ENCODE measurements around the gene CPHXL2.

CPHXL2 gene

DNA sequence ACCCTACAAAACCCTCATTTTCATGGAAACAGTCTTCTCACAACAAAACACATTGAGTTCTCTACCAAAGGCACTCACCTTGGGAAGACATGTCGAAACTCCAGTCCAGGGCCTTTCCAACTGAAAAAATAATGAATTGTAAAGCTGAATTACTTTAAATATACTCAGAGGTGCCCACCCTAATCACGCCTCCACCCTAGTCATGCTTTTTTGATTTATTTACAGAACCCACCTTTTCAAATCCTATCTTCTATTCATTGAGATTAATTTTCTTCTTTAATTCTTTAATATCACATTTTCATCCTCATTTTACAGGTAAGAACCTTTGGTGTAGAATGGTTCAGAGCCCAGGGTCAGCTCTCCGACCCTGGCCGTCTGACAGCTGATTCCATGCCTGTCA, at the start of gene CPHXL2:
Gene CPHXL2 (minus strand): TSS at position 101 of the 400 bp plus-strand sequence. CDS start 10 bp downstream, at position 91.
- DNase-seq, result no peak

DNA sequence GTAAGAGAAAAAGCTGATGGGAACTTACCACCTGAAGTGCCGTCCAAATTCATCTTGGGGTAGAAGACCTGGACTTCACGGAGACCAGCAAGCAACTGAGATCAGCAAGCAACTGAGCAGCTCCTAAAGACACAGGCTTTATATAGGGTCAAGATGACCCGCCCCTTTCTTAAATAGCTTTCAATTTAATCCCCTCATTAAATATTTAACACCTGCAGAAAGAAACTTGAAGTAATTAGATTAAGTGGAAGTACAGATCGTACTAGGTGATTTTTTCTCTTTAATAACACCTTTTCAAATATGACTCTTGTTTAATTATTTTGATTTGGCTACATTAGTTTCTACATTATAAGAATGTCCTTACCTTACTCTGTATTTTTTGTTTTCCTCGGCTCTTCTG, 49.6 kb upstream of the CPHXL2 start, which contains the start of gene CPHXL:
Gene CPHXL (minus strand): TSS at position 101 of the 400 bp plus-strand sequence. CDS start 48 bp downstream, at position 53.
- DNase-seq, result no peak

DNA sequence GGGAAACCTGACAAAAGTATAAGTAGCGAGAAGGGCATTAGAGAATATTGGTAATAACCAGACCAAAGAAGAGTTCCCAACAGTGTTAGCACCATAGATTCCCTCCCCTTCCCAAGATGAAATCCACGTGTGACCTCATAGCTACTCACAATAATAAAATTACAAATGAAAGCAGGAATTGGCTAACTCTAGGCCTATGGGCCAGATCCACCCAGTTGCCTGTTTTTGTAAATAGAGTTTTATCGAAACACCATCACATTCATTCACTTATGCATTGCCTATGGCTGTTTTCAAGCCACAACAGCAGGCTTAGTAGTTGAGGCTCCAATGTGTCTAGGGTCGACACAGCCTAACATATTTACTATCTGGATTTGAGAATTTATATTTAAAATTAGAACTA, 41.6 kb upstream of the CPHXL2 start:
- no peak for DNase-seq

DNA sequence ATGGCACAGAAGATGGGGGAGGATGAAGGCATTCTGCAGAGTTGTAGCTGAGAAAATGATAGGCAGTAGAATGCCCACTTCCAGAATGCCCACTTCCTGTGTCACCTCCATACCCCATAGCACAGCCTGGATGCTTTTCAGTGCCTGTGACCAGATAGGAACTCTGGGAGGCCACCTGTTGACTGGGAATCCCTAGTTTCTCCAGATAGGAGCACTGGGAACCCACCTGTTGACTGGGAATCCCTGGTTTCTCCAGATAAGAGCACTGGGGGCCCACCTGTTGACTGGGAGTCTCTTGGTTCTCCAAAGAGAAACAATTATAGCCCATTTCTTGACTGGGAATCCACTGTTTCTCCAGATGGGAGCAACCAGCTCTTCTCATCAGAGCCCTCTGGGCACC, 37.9 kb upstream of the CPHXL2 start:
- DNase-seq, result no peak

DNA sequence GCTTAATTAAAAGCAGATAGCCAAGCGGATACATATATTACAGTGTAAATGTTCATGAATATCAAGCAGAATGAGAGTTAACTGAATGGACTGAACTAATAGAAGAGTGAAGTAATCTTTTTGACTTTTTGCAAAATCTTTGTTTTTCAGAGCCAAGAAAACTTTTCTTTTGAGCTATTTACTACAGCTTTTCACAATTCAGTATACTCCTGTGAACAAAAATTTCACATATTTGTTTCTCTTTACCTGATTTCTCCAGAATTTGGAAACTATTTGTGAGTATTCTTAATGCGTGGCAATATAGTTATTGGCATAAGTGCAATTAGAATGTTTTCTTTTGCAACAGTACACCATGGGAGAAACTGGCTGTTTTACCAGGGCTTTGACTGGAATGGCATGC, 33.5 kb upstream of the CPHXL2 start:
- DNase-seq, result no peak

DNA sequence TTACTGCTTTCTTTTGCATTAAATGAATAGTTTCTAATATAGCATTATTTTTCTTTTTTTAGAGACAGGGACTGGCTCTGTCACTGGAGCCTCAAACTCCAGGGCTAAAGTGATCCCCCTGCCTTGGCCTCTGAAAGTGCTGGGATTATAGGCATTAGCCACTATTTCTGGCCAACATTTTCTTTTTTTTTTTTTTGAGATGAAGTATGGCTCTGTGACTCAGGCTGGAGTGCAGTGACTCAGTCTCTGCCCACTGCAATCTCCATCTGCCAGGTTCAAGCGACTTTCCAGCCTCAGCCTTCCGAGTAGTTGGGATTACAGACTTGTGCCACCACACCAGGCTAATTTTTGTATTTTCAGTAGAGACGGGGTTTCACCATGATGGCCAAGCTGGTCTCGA, 26.5 kb upstream of the CPHXL2 start:
- DNase-seq, result no peak

DNA sequence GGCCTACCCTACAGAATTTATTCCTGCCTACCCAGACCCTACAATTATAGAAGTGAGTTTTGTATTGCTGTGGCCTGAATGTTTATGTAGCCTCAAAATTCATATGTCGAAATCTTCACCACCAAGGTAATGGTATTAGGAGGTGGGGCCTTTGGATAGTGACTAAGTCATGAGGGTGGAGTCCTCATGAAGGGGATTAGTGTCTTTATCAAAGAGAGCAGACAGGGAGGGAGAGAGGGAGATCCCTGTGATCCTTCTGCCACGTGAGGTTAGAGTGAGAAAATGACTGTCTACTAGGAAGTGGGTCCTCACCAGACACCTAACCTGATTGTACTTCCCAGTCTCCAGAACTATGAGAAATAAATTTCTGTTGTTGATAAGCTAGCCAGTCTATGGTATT, 25.4 kb upstream of the CPHXL2 start:
- no peak for DNase-seq

DNA sequence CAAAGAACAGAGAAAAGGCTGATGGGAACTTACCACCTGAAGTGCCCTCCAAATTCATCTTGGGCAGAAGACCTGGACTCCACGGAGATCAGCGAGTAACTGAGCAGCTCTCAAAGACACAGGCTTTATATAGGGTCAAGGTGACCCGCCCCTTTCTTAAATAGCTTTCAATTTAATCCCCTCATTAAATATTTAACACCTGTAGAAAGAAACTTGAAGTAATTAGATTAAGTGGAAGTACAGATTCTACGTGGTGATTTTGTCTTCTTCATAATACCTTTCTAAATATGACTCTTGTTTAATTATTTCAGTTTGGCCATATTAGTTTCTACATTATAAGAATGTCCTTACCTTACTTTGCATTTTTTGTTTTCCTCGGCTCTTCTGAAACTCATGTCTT, 24.6 kb upstream of the CPHXL2 start, which contains the start of gene DUXB:
Gene DUXB (minus strand): TSS at position 101 of the 400 bp plus-strand sequence. CDS start 43 bp downstream, at position 58.
- DNase-seq, result no peak

DNA sequence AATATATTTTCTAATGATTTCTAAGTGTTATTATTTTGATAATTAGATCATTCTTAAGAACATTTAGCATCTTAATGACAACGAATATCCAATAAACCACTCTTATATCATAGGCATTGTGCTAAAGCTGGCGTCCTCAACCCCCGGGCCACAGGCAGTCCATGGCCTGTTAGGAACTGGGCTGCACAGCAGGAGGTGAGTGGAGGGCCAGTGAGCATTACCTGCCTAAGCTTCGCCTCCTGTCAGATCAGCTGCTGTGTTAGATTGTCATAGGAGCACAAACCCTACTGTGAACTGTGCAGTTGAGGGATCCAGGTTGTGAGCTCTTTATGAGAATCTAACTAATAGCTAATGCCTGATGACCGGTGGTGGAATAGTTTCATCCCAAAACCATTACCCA, 20.8 kb upstream of the CPHXL2 start:
- no peak for DNase-seq

DNA sequence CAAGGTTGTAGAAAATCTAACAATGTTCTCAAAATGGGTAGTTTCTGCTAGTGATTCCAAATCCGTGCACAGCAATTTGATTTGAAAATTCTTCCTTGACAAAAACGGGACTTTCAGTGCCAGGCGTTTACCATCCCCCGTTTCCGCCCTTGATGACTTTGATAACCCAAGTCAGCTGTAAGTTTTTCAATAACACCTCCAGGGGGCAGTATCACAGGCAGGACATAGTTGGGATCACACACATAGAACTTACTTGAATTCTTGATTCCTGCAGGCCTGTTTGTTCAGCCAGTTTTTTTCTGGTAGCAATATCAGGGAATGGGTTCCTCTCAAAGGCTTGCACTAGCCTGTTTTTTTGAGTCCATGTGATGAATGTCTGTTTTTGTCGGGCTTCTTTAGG, 18.9 kb upstream of the CPHXL2 start:
- DNase-seq, result no peak

DNA sequence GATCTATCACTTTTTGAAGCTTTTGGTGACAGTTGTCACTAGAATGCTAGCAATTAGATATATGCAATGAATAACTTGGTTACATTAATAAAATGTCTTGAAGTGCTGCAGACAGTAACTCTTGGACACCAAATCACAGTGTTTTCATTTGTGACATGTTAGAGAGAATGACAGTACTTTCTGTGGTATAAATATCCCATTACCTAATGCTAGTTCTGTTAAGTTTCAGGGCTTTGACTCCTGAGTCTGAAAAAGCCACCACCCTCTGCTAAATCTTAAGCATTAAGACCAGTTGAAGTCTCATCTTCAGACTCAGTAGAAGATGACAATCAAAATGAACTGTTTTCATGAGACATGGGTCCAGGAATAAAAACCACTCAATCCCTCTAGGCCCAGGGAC, 10.6 kb upstream of the CPHXL2 start:
- DNase-seq, result no peak

DNA sequence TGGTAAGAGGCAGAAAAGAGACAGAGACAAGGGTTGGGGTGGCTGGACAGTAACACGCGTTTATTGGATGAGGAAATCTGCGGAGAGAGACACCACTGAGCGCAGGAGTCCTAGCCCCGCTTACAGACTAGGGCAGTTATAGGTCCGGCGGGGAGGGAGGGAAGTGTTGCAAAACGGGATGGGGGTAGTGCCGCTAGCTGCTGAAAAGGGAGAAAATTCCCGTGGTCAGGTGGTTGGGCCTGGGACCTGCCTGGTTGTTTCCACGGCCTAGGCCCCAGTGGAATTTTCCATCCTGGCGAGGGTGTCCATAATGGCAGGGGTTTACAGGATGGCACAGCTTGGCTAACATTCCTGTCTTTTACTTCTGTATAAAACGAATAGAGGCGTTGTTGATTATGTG, 5.5 kb upstream of the CPHXL2 start:
- no peak for DNase-seq

DNA sequence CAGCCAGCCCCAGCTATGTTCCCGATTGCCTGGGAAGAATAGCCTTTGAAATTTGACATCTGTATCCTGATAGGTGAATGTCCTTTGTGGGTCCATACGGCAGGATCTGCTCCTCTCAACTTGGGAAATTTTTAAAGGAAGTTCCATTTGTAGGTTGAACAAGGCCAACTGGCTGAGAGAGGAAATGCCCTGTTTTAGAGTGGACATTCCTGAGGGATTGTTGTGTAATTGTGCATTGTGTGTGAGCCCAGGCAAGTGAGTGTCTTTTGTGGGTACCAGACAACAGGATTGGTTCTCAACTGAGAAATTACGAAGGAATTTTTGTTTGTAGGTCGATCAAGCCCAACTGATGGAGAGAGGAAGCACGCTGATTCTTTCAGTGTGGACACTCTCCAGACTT, 2.6 kb upstream of the CPHXL2 start:
- no peak for DNase-seq

DNA sequence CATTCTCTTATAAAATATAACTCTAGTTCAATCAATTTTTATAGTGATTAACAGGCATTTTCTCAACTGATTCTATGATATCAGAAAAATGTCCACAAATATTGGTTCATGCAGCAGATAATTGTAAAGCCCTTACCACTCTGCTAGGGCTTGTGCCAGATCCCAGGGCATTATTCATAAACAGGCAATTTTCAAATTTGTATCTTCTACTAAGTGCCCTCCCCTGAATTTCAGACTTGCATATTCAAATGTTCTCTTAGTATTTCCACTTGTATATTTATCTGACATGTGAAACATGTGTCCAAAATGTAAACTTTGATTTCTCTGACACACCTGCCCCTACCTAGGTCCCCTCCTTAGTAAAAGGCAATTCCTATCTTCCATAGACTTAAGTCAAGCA, 9.3 kb downstream of the CPHXL2 start:
- DNase-seq, result no peak

DNA sequence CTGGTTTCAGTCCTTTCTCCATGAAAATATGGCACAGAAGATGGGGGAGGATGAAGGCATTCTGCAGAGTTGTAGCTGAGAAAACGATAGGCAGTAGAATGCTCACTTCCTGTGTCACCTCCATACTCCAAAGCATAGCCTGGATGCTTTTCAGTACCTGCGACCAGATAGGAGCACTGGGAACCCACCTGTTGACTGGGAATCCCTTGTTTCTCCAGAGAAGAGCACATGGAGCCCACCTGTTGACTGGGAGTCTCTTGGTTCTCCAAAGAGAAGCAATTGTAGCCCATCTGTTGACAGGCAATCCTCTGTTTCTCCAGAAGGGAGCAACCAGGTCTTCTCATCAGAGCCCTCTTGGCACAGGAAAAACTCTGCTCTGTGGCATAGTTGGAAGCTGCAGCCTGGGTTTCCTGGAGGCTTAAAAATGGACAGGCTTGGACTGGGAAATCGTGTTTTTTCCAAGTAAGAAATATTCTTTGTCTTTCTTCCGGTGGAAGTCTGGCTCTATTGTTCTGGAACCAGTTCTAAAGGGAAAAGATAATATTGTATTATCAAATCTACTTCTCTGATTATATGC, 16.0 kb downstream of the CPHXL2 start:
- no peak for DNase-seq

DNA sequence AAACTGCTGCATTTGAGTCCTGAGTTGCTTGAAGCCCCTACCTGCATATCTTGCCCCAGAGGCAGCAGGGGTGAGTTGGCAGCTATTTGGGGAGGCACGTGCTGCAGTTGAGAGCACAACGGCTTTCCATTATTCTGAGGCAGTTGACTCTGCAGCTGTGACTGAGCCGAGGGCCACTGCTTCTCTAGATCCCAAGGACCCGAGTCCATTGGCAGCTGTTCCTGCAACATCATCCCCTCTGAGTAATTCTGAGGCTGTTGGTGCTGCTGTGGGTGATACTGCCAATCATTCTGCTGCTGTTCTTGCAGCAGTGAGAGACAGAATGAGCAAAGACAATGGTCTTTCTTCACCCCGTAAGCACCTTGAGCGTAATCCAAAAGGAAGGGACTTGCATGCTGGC, 16.5 kb downstream of the CPHXL2 start:
- DNase-seq, result no peak

DNA sequence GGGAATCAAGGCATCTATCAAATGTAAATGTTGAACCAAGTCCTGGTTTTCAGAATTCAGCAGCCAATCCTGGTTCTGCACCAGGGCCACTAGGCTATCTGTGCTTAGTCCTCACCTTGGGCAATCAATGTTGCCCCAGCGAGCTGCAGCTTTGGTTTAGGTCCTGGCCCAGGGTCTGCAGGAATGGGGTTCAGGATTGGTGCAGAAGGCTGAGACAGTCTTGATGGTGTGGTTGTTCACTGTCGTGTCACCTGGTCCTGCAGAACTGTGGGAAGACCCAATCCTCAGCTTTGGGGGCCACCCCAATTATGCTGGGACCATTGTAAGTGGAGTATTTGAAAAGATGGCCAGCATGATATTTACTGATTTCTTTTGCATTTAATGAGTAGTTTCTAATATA, 18.6 kb downstream of the CPHXL2 start:
- no peak for DNase-seq

DNA sequence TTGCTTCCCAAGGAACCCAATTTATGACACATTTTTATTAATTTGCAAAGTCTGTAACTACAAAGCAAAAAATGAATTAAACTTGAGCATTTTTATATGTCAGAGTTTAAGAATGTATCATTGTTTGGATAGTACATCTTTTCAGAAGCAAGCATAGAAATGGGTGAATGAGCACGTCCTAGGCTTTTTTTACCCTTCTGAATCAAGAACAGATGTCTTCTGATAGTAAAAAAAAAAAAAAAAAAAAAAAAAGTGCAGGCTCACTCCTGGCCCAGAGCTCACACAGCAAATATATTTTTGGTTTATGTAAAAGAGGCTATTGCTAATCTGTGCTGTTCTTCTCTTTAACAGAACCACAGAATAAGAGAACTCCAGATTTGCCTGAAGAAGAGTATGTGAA, 22.9 kb downstream of the CPHXL2 start:
- DNase-seq, result no peak

DNA sequence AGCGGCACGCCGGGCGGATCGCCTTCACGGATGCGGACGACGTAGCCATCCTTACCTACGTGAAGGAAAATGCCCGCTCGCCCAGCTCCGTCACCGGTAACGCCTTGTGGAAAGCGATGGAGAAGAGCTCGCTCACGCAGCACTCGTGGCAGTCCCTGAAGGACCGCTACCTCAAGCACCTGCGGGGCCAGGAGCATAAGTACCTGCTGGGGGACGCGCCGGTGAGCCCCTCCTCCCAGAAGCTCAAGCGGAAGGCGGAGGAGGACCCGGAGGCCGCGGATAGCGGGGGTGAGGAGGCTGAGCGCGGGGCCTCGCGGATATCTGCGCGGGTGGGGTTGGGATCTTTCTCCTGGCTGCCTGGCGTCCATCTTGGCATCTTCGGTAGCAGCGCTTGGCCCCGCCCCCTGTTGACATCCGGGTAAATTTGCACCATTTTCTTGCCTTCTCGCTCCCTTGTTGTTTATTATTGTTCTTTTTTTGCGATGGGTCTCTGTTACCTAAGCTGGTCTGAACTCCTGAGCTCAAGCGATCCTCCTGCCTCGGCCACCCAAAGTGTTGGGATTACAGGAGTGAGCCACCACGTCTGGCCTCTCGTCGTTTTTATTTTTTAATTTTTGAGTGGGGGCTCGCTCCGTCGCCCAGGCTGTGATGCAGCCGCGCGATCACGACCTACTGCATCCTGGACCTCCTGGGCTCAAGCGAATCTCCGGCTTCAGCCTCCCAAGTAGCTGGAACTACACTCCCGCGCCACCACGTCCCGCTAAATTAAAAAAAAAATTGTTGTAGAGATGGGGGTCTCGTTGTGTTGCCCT, 28.3 kb downstream of the CPHXL2 start:
- DNase-seq, result peak; percentile 42

DNA sequence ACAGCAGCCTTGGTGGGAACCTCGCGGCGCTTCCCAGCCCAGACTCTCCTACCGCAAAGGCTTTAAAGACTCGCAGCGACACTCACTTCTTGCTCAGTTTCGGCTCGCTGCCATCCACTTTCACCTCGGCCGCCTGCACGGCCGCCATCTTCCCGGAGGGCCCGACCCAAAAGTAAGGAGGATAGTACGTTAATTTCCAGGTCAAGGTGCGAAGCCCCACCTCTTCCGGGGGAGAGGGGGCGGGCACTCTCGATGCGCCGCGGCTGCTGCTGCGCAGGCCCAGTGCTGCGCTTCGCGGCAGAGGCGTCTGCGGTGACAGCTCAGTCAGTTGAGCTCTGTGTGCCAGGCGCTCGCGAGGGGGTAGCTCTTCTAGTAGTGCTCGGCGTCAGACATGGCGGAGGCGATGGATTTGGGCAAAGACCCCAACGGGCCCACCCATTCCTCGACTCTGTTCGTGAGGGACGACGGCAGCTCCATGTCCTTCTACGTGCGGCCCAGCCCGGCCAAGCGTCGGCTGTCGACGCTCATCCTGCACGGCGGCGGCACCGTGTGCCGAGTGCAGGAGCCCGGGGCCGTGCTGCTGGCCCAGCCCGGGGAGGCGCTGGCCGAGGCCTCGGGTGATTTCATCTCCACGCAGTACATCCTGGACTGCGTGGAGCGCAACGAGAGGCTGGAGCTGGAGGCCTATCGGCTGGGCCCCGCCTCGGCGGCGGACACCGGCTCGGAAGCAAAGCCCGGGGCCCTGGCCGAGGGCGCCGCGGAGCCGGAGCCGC, 29.1 kb downstream of the CPHXL2 start, which contains the start of the genes KARS1 and TERF2IP:
Gene KARS1 (minus strand): TSS at position 174 of the 773 bp plus-strand sequence. CDS start 26 bp downstream, at position 148.
Gene TERF2IP (plus strand): TSS at position 282 of the 773 bp plus-strand sequence. CDS start 110 bp downstream, at position 392.
- DNase-seq, result peak; percentile 84

DNA sequence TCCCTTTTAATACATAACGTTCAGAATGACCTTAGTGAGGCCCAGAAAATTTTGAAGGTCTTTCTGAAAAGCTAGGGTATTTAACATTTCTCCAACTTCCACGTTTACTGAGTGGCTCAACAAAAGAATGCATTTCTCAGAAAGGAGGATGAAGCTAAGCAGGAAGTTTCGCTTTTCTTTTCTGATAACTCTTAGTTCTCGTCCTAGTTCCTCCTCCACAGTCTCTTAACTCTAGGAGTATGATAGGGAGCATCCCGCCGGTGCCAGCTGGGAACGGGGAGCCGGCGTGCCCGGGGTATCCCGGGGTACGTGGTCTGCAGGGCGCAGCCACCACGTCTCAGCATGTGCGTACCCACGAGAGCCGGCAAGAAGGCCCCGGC, 29.7 kb downstream of the CPHXL2 start:
- DNase-seq, result no peak

DNA sequence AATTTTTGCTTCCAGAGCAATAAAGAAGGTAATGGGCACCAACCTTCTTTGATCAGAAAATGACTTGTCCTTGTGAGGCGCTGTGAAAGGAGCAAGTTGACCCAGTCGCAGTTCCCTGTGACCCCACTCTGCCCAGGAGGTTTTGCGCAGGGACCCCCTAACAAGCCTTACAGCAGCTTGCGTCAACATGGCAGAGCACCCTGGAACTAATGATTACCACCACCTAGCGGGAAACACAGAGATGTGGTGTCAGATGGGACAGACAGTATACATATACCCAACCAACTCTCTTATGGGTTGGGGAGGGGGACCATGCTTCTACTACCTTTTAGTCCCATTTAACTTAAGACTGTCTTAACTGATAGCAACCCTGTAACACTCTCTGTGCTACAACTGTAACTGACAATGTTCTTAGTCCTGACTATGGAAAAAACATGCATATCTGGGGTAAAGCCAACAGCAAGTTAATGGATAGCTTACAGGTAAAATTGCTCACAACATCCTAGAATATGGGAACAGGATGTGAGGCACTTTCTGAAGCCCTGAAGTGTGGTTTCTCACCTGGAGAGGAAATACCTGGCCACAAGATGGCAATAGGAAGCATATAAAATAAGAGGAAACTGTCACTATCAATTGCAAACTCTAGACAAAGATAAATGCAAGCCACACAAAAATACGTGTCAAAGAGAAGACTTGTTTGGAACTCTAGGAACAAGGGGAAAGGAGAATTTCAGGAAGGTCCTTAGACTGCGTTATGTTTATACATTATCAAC, 32.4 kb downstream of the CPHXL2 start:
- DNase-seq, result no peak

DNA sequence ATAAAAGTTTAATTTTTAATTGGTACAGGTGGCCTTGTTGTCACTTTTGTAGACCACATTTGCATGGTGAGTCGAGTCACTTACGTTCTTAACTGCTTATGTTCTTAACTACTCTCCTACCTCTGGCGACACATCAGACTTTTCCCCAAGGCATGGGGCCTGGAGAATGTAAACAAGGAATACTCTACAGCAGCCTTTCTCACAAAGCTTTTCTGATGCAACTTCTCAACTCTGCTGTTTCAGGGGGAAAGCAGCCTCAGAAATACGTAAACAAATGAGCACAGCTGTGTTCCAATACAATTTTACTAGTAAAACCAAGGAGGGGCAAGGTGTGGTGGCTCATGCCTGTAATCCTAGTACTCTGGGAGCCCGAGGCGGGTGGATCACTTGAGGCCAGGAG, 36.2 kb downstream of the CPHXL2 start:
- DNase-seq, result no peak

Measured in NCI-H1694 (cell line).